Measurements from ENCODE around the gene PLCB2. TPM values are rescaled to one million over a fixed set of nuclear protein-coding genes. Genes with fewer than 3 reads are reported as not detected.
A peak's percentile ranks its signal among the peaks of the same experiment; 100 is the strongest.

PLCB2 gene
- total RNA-seq, 2 donors from 2014 or later, result 1.9 to 8.4 TPM

- Histone ChIP-seq H3K36me3 (no peaks in the 10 kb centered on the region), H3K27me3 (no peaks in the 10 kb centered on the region), H3K27ac (no peak overlapping the region), H3K9me3 (no peaks in the 10 kb centered on the region), H3K4me1 (peaks cover 0 to 10% of the 10 kb centered on the region in 2 donors), H3K4me3 (no peak overlapping the region)
- TF ChIP-seq CTCF (IDR thresholded peaks at IDR 0.05), result no peak
- no peak for DNase-seq (ENCODE audit: low spot score)
These were observed 41.9 kb downstream of the PLCB2 start for GRCh38 chr15:40265875-40266274.

- DNase-seq (ENCODE audit: low spot score), result no peak
These were observed 42.4 kb downstream of the PLCB2 start for GRCh38 chr15:40265355-40265754.

GRCh38 chr15:40264321-40265153, 43.2 kb downstream of the PLCB2 start:
- Histone ChIP-seq H3K36me3 (no peaks in the 10 kb centered on the region), H3K27me3 (no peaks in the 10 kb centered on the region), H3K9me3 (no peaks in the 10 kb centered on the region), H3K4me1 (peaks cover 0 to 10% of the 10 kb centered on the region in 2 donors), H3K4me3 (no peak overlapping the region), H3K27ac (no peak overlapping the region)
- no peak for DNase-seq (ENCODE audit: low spot score)
- no peak for TF ChIP-seq CTCF (IDR thresholded peaks at IDR 0.05)

More at GRCh38 chr15:40265355-40265754, 42.4 kb downstream of the PLCB2 start:
- Histone ChIP-seq H3K27ac (no peak overlapping the region), H3K27me3 (no peaks in the 10 kb centered on the region), H3K9me3 (no peaks in the 10 kb centered on the region), H3K36me3 (no peaks in the 10 kb centered on the region), H3K4me3 (no peak overlapping the region), H3K4me1 (peaks cover 0 to 10% of the 10 kb centered on the region in 2 donors)
- no peak for TF ChIP-seq CTCF (IDR thresholded peaks at IDR 0.05)

- no peak overlapping the region for H3K4me3 ChIP-seq
- DNase-seq (ENCODE audit: low spot score), result no peak
- peaks cover 0 to 10% of the 10 kb centered on the region in 2 donors for H3K4me1 ChIP-seq
- H3K36me3 ChIP-seq, result no peaks in the 10 kb centered on the region
- H3K27me3 ChIP-seq, result no peaks in the 10 kb centered on the region
- H3K27ac ChIP-seq, result peak overlapping the region in 1 of 2 donors; percentile 26
- no peaks in the 10 kb centered on the region for H3K9me3 ChIP-seq
- no peak for TF ChIP-seq CTCF (IDR thresholded peaks at IDR 0.05)
These were observed 44.5 kb downstream of the PLCB2 start for GRCh38 chr15:40263024-40263754.

- Histone ChIP-seq H3K4me1 (peaks cover 0 to 6% of the 10 kb centered on the region in 2 donors), H3K4me3 (no peak overlapping the region), H3K9me3 (no peaks in the 10 kb centered on the region), H3K27ac (no peak overlapping the region), H3K27me3 (no peaks in the 10 kb centered on the region), H3K36me3 (no peaks in the 10 kb centered on the region)
- TF ChIP-seq CTCF (IDR thresholded peaks at IDR 0.05), result no peak
- DNase-seq (ENCODE audit: low spot score), result no peak
These were observed 48.7 kb downstream of the PLCB2 start for GRCh38 chr15:40259021-40259420.

Data from right atrium auricular region (tissue), 2 donors.